ENCODE results near the gene PCBD2. TPM values are rescaled to one million over a fixed set of nuclear protein-coding genes. Genes with fewer than 3 reads are reported as not detected.

Gene PCBD2
- polyA plus RNA-seq, 2 of the 4 experiments (the other 2 are of a cell fraction), result 9.5 to 13.6 TPM

GRCh38 chr5:134945041-134945440 lies 40.1 kb downstream of the PCBD2 start:
- FAIRE-seq (no peak), DNase-seq (ENCODE audit: low read depth in 1 of 2, low spot score in 1 of 2) (no peak), ATAC-seq (no peak)
- Histone ChIP-seq H3K27ac (no peak overlapping the region), H3K4me3 (no peak overlapping the region), H3K4me1 (no peaks in the 10 kb centered on the region), H3K9me3 (no peaks in the 10 kb centered on the region), H3K4me2 (no peak overlapping the region)
- TF ChIP-seq USF2 (IDR thresholded peaks at IDR 0.05), result no peak
- TF ChIP-seq RNF2 (IDR thresholded peaks at IDR 0.05; ENCODE audit: borderline replicate concordance, low read depth), result no peak
- no peak for TF ChIP-seq TFCP2L1 (CRISPR knock-in tag; IDR thresholded peaks at IDR 0.05)
- TF ChIP-seq JUNB (IDR thresholded peaks at IDR 0.05), result no peak
- TF ChIP-seq BHLHE40 (IDR thresholded peaks at IDR 0.05; ENCODE audit: low read depth, low read length), result no peak
- TF ChIP-seq ATOH8 (CRISPR knock-in tag; IDR thresholded peaks at IDR 0.05; ENCODE audit: low read depth), result no peak
- POLR2A ChIA-PET, result no interaction called here
- WGBS (ENCODE audit: missing lambda C conversion rate), result 88% methylated on average over 2 of the region's 2 CpGs
- CTCF ChIA-PET, result interaction anchor here (1.1 to 2.2 kb wide), 3 partner anchors 8 to 246 kb away, joined by 3 to 7 read pairs (median 3); no protein-coding TSS in a partner anchor

- Histone ChIP-seq H3K4me3 (no peak overlapping the region), H3K27ac (no peak overlapping the region), H3K4me1 (no peaks in the 10 kb centered on the region), H3K9me3 (peaks cover 7% of the 10 kb centered on the region), H3K4me2 (no peak overlapping the region)
- TF ChIP-seq HMGXB4 (CRISPR knock-in tag; IDR thresholded peaks at IDR 0.05; ENCODE audit: borderline replicate concordance) (no peak), POLR2AphosphoS2 (conservative IDR thresholded peaks at IDR 0.05; ENCODE audit: low read length) (no peak), E2F6 (IDR thresholded peaks at IDR 0.05; ENCODE audit: borderline replicate concordance, low read depth) (no peak), ESRRA (IDR thresholded peaks at IDR 0.05; ENCODE audit: borderline replicate concordance, low read length) (no peak), FOSL2 (IDR thresholded peaks at IDR 0.05) (no peak), FOSL2 (CRISPR knock-in tag; IDR thresholded peaks at IDR 0.05) (no peak), MYC (IDR thresholded peaks at IDR 0.05; ENCODE audit: borderline replicate concordance, low read length) (no peak), SREBF2 (IDR thresholded peaks at IDR 0.05) (no peak), ZNF302 (CRISPR knock-in tag; IDR thresholded peaks at IDR 0.05) (no peak), USF2 (IDR thresholded peaks at IDR 0.05) (no peak), MAZ (IDR thresholded peaks at IDR 0.05; ENCODE audit: borderline replicate concordance, low read depth, low read length) (no peak), MAFK (IDR thresholded peaks at IDR 0.05; ENCODE audit: partially characterized antibody) (no peak), ATOH8 (CRISPR knock-in tag; IDR thresholded peaks at IDR 0.05; ENCODE audit: low read depth) (no peak), SMC3 (IDR thresholded peaks at IDR 0.05) (no peak), NFE2L2 (conservative IDR thresholded peaks at IDR 0.05; ENCODE audit: low read length) (no peak), CBX8 (IDR thresholded peaks at IDR 0.05) (no peak), GATA3 (IDR thresholded peaks at IDR 0.05; ENCODE audit: borderline replicate concordance) (no peak)
- 92% methylated on average over 5 of the region's 5 CpGs for WGBS (ENCODE audit: missing lambda C conversion rate)
- ChIA-PET POLR2A (interaction anchor here (0.7 kb wide), 1 partner anchor 407 kb away, joined by 3 read pairs; no protein-coding TSS in a partner anchor), CTCF (interaction anchor here (0.8 to 1.4 kb wide), 4 partner anchors 9 to 242 kb away, joined by 3 to 4 read pairs (median 3); partner anchors contain the start of gene PCBD2)
- FAIRE-seq (no peak), ATAC-seq (no peak), DNase-seq (ENCODE audit: low read depth in 1 of 2, low spot score in 1 of 2) (no peak)
These were observed 44.0 kb downstream of the PCBD2 start for GRCh38 chr5:134948911-134949310.

Data from A549 (cell line).